Muscle layer of colon (tissue), 2 donors: ENCODE measurements around the gene IFNLR1.
A peak's percentile ranks its signal among the peaks of the same experiment; 100 is the strongest.

ENCODE experiments used
- H3K27ac ChIP-seq: one replicate; pipeline ENCODE4 v1.7.0; 2013; ENCODE audit warnings: low read depth, mild to moderate bottlenecking, low read length, moderate library complexity
- H3K27me3 ChIP-seq, 2 donors: one replicate each; pipeline ENCODE4 v1.7.0; 2013; ENCODE audit warnings: low read length in 2 of 2, mild to moderate bottlenecking in 2 of 2; ENCODE audit not compliant: insufficient read depth in 2 of 2, control insufficient read depth in 1 of 2
- H3K36me3 ChIP-seq: one replicate; pipeline ENCODE4 v1.7.0; 2013; ENCODE audit warnings: mild to moderate bottlenecking, low read length; ENCODE audit not compliant: insufficient read depth
- H3K4me1 ChIP-seq: one replicate; pipeline ENCODE4 v1.7.0; 2013; ENCODE audit warnings: mild to moderate bottlenecking, low read length; ENCODE audit not compliant: insufficient read depth
- H3K4me3 ChIP-seq, 2 donors: one replicate each; pipeline ENCODE4 v1.7.0; 2013; ENCODE audit warnings: low read length in 2 of 2, low read depth in 1 of 2, mild to moderate bottlenecking in 1 of 2, moderate library complexity in 1 of 2
- H3K9ac ChIP-seq: one replicate; pipeline ENCODE4 v1.7.0; 2013; ENCODE audit warnings: low read length
- H3K9me3 ChIP-seq: one replicate; pipeline ENCODE4 v1.7.0; 2013; ENCODE audit warnings: mild to moderate bottlenecking, low read length
- donor health status: abdominal sarcoma.
- donor health status: Adenocarcinoma of cecum.

The IFNLR1 gene

DNA sequence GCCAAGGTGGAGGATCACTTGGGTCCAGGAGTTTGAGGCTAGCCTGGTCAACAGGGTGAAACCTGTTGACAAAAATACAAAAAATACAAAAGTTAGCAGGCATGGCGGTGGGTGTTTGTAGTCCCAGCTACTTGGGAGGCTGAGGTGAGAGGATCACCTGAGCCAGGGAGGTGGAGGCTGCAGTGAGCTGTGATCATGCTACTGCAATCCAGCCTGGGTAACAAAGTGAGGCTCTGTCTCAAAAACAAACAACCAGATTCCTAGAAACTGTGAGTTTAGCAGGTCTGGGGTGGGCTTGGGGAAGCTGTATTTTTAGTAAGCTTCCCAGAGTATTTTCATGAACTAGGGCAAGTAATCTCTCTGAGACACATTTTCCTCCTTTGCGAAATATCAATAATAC, 70.0 kb downstream of the IFNLR1 start:
- H3K4me1 ChIP-seq: peaks cover 11% of the 10 kb centered on the region
- no peak overlapping the region for H3K4me3 ChIP-seq
- no peaks in the 10 kb centered on the region for H3K36me3 ChIP-seq
- H3K27ac ChIP-seq: no peak overlapping the region
- H3K9ac ChIP-seq: no peak overlapping the region
- H3K9me3 ChIP-seq: no peaks in the 10 kb centered on the region
- H3K27me3 ChIP-seq: peaks cover 0 to 7% of the 10 kb centered on the region in 2 donors

DNA sequence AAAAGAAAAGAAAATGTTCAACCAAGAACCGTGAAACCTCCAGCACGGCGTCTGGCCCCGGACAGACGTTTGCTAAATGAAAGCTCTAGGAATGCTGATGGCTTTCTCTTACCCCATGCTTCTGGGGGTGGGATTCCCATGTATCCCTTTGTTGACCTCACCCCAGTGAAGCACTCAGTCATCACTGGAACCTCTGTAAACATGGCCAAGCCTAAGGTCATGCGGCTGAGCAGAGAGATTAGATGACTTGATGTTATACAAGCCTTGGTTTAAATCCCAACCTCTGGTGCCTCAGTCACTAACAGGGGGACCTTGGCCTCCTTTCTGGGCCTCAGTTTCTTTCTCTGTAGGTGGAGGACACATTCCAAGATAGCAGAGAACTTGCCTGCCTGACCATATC, 72.3 kb downstream of the IFNLR1 start:
- Histone ChIP-seq H3K9ac (no peak overlapping the region), H3K27me3 (peaks cover 0 to 7% of the 10 kb centered on the region in 2 donors), H3K9me3 (no peaks in the 10 kb centered on the region), H3K36me3 (no peaks in the 10 kb centered on the region), H3K27ac (no peak overlapping the region), H3K4me3 (no peak overlapping the region), H3K4me1 (peaks cover 6% of the 10 kb centered on the region)

GRCh38 chr1:24113641-24114033, 73.5 kb downstream of the IFNLR1 start:
- Histone ChIP-seq H3K4me1 (peaks cover 4% of the 10 kb centered on the region), H3K9ac (no peak overlapping the region), H3K36me3 (no peaks in the 10 kb centered on the region), H3K4me3 (no peak overlapping the region), H3K9me3 (no peaks in the 10 kb centered on the region), H3K27me3 (peaks cover 0 to 7% of the 10 kb centered on the region in 2 donors), H3K27ac (no peak overlapping the region)

DNA sequence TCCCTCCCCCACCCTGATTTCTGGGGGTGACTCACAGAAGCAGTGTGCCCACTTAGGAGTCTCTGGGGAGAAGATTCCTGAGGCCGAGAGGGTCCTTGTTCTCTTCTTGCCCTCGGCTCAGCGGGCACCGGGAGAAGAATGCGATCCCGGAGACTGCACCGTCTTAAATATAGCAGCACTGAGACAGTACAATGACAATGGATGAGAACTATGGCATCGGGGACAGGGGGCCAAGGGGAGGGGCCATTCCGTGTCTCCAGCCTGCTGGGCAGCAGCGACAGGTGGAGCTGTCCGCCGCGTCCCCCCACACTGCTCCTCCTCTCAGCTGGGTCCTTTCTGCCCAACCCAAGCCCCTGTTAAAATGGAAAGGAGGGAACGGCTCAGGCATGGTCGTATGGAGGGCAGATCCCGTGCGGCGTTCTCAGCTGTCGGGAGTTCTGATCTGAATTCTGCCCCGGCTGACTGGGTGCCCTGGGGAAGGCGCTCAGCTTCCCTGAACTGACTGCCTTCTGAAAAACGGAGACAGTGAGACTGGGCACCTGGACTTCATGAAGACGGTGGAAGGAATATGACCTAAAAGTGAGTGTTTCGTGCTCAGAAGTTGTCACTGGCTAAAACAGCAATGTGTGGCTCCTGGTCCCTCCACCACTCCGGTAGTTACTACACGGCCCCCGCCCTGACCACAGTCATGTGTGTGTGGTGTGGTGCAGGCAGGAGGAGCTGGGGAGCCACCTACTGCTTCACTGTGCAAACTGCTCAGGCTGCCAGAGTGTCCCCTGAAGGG, 74.9 kb downstream of the IFNLR1 start, which contains the start of gene MYOM3:
Gene MYOM3, minus strand, starts transcription at position 140 of the 784 bp plus-strand sequence. CDS start 3,499 bp downstream, outside the sequence.
- Histone ChIP-seq H3K27ac (no peak within 1 kb of the TSS), H3K9ac (no peak within 1 kb of the TSS), H3K36me3 (no peaks in the 10 kb centered on the region), H3K9me3 (no peaks in the 10 kb centered on the region), H3K4me3 (peak within 1 kb of the TSS; percentile 8 to 68), H3K27me3 (peaks cover 0 to 7% of the 10 kb centered on the region in 2 donors), H3K4me1 (peaks cover 4% of the 10 kb centered on the region)

DNA sequence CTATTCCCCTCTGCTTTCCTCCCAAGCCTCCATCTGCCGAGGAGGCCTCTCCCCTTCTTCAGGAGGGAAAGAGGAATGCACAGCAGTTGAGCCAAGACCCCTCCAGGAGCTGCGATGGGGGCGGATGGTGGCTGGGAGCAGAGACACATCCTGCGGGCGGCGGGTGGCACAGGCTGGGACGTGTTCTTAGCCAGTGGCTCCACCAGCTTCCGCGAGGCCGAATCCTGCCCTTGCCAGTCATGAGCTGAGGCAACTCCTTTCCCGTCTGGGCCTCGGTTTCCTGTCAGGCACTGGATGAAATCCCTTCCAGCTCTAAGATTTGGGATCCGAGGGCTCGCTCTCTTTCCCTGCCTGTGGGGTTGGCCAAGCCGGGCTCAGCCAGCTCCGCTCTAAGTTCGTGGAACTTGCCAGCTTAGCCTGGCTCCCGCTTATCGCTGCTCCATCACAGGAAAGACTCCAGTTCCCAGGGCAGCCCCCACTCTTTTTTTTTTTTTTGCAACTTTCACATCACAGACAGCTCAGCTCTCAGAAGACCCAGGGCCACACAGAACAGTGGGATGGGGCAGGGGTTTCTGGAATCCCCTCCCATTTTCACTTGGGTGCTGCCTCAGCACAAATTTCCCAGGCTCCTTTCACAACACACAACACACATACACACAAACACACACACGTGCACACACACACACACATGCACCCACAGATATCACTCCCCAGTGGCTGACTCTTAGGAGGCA, 75.7 kb downstream of the IFNLR1 start:
- Histone ChIP-seq H3K9me3 (no peaks in the 10 kb centered on the region), H3K4me1 (peaks cover 4% of the 10 kb centered on the region), H3K27me3 (peaks cover 0 to 3% of the 10 kb centered on the region in 2 donors), H3K9ac (no peak overlapping the region), H3K27ac (no peak overlapping the region), H3K36me3 (no peaks in the 10 kb centered on the region), H3K4me3 (no peak overlapping the region)

GRCh38 chr1:24110642-24111261, 76.3 kb downstream of the IFNLR1 start:
- Histone ChIP-seq H3K9me3 (no peaks in the 10 kb centered on the region), H3K27ac (no peak overlapping the region), H3K4me3 (no peak overlapping the region), H3K4me1 (peaks cover 4% of the 10 kb centered on the region), H3K27me3 (no peaks in the 10 kb centered on the region), H3K36me3 (no peaks in the 10 kb centered on the region), H3K9ac (no peak overlapping the region)

DNA sequence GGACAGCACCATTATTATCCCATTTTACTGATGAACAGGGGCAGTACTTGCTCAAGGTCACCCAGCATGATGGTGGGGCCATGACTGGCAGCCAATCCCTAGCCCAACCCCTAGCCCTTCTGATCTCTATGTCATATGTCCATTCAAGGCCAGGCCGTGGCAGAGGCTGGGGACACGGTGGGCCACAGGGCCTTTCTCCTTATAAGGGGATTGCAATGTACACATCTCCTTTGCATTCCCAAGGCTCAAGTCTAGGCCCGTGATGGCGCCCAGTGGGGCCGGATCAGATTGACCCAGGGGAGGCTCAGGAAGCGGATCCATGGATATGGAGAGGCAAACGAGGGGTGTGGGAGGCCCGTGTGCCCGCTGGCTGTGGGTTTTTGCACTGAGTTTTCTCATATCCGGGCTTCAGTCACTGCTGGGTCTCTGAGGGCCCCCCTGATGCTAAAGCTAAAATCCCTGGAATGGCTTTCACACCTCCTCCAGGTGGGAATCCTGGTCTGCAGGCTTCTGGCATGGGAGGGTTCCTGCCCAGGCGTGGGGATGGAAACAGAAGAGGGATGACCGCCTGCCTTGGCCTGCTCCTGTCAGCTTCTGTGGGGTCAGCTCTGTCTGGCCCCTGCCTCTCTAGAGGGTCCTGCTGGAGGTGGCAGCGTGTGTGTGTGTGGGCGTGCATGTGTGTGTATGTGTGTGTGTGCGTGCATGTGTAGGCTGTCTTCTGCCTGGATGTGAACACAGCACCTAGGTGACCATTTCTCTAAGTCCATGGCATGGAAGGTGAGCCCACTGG, 77.2 kb downstream of the IFNLR1 start:
- H3K4me1 ChIP-seq: peaks cover 4% of the 10 kb centered on the region
- no peaks in the 10 kb centered on the region for H3K9me3 ChIP-seq
- no peak overlapping the region for H3K27ac ChIP-seq
- H3K27me3 ChIP-seq: no peaks in the 10 kb centered on the region
- no peak overlapping the region for H3K4me3 ChIP-seq
- H3K9ac ChIP-seq: no peak overlapping the region
- H3K36me3 ChIP-seq: no peaks in the 10 kb centered on the region

DNA sequence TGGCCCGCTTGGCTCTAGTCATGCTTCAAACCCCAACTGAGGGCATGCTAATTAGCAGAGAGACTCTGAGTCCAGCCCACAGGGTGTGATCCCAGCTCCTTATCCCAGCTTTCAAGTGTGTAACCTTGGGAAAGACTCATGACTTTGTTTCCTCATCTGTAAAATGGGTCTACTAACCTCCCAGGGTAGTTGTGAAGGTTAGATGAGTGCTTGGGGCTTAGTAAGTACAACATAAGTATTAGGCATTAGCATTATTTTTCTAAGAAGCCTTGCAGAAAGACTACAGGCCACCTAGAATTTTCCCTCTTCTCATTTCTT, 78.0 kb downstream of the IFNLR1 start:
- Histone ChIP-seq H3K9ac (no peak overlapping the region), H3K36me3 (no peaks in the 10 kb centered on the region), H3K4me3 (no peak overlapping the region), H3K27me3 (no peaks in the 10 kb centered on the region), H3K9me3 (no peaks in the 10 kb centered on the region), H3K4me1 (peaks cover 4% of the 10 kb centered on the region), H3K27ac (no peak overlapping the region)

DNA sequence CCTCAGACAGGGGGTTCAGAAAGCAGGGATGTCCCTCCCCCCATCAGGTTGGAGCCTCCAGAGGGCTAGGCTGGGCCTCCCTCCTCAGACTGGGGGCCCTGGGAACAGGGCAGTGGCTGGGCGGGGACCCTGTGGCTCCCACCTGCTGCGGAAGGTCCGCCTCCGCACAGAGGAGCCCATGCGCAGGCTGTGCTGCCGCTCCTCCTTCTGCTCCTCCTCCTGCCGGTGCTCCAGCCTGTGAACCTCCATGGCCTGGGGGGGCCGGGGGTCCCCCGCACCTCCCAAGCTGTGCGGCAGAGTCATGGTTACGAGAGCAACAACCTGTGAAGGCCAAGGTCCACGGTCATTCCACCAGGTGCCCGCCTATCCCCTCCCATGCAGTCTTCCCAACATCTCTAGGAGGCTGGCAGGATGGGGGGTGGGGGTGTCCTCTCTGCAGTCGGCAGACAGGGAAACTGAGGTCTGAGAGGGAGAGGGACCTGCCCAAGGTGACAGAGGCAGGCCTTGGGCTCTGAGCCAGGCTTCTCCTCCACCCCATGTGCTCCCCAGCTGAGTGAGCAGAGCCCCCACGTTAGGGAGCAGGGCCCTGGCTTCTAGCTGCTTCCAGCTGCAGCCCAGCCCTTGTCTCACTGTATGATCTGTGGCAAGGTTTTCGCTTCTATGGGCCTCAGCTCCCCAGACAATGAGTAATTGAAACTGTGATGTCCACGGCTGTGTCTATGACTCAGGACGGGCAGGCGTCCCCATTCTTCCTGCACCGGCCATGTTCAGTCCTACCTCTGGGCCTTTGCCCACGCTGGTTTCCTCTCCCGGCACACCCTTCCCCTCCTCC, 78.5 kb downstream of the IFNLR1 start:
- Histone ChIP-seq H3K9me3 (no peaks in the 10 kb centered on the region), H3K27ac (no peak overlapping the region), H3K27me3 (no peaks in the 10 kb centered on the region), H3K4me3 (no peak overlapping the region), H3K9ac (no peak overlapping the region), H3K4me1 (peaks cover 8% of the 10 kb centered on the region), H3K36me3 (no peaks in the 10 kb centered on the region)

DNA sequence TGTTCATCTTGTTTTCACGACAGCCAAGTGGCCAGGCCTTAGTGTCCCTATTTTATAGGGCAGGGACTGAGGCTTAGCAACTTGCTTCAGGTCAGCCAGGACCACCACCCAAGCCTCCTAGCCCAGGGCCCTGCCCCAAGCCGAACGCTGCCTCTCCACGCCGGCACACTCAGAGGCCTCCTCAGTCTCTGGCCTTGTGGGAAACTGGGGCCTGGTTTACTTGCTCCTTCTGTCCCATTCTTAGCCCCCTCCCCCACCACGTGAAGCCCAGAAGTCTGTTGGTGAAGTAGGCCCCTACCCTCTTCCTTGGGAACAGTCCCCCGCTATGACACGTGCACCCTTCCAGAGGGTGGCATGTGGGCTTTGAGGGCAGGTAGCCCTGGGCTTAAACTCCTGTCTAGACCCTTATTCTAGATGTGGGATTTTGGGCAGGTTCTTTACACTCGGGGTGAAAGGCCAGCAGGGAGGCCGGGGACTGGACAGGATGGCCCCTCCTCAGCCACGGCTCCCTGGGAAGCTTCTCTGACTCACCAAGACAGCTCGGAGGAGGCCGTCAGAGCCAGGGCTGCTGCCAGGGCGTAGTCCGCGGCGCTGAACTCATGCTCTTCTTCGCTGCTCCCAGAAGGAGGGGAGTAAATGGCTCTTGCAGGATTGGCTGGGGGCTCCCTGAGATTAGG, 79.5 kb downstream of the IFNLR1 start:
- no peak overlapping the region for H3K27ac ChIP-seq
- no peak overlapping the region for H3K9ac ChIP-seq
- peaks cover 18% of the 10 kb centered on the region for H3K4me1 ChIP-seq

More for the DNA sequence above, 79.5 kb downstream of the IFNLR1 start:
- Histone ChIP-seq H3K36me3 (no peaks in the 10 kb centered on the region), H3K4me3 (no peak overlapping the region), H3K27me3 (no peaks in the 10 kb centered on the region), H3K9me3 (no peaks in the 10 kb centered on the region)
